ENCODE measurements around the gene ADARB1. TPM values are rescaled to one million over a fixed set of nuclear protein-coding genes. Genes with fewer than 3 reads are reported as not detected.

ADARB1 gene
- total and polyA plus RNA-seq, 2 donors, result 11.9 to 14.6 TPM

GRCh38 chr21:45084881-45085536 lies 10.6 kb downstream of the ADARB1 start:
- no peak overlapping the region for H3K27ac ChIP-seq (ENCODE audit: low read depth in 1 of 2, low read length in 1 of 2)
- DNase-seq (ENCODE audit: low read depth in 6 of 9, low spot score in 9 of 9), result no peak
- H3K4me1 ChIP-seq (ENCODE audit: control insufficient read depth in 2 of 2, insufficient read depth in 2 of 2, low read length in 2 of 2), result peaks cover 7 to 37% of the 10 kb centered on the region in 2 donors
- H3K4me3 ChIP-seq (ENCODE audit: low read length in 2 of 2), result no peak overlapping the region
- peaks cover 0 to 4% of the 10 kb centered on the region in 2 donors for H3K9me3 ChIP-seq (ENCODE audit: control insufficient read depth in 2 of 2, insufficient read depth in 1 of 2, low read length in 1 of 2)
- no peaks in the 10 kb centered on the region for H3K27me3 ChIP-seq (ENCODE audit: control insufficient read depth in 2 of 2, insufficient read depth in 1 of 2, low read length in 1 of 2)
- WGBS, result 95% methylated on average over 13 of the region's 13 CpGs
- H3K36me3 ChIP-seq (ENCODE audit: control insufficient read depth in 2 of 2, insufficient read depth in 2 of 2, low read length in 1 of 2), result no peaks in the 10 kb centered on the region

GRCh38 chr21:45085700-45086099 lies 11.3 kb downstream of the ADARB1 start:
- H3K9me3 ChIP-seq (ENCODE audit: control insufficient read depth in 2 of 2, insufficient read depth in 1 of 2, low read length in 1 of 2), result peaks cover 0 to 4% of the 10 kb centered on the region in 2 donors
- no peaks in the 10 kb centered on the region for H3K36me3 ChIP-seq (ENCODE audit: control insufficient read depth in 2 of 2, insufficient read depth in 2 of 2, low read length in 1 of 2)
- no peak for DNase-seq (ENCODE audit: low read depth in 6 of 9, low spot score in 9 of 9)
- WGBS, result 95% methylated on average over 6 of the region's 6 CpGs
- H3K4me3 ChIP-seq (ENCODE audit: low read length in 2 of 2), result no peak overlapping the region
- peaks cover 7 to 33% of the 10 kb centered on the region in 2 donors for H3K4me1 ChIP-seq (ENCODE audit: control insufficient read depth in 2 of 2, insufficient read depth in 2 of 2, low read length in 2 of 2)
- H3K27me3 ChIP-seq (ENCODE audit: control insufficient read depth in 2 of 2, insufficient read depth in 1 of 2, low read length in 1 of 2), result no peaks in the 10 kb centered on the region
- no peak overlapping the region for H3K27ac ChIP-seq (ENCODE audit: low read depth in 1 of 2, low read length in 1 of 2)

- Histone ChIP-seq H3K4me3 (ENCODE audit: low read length in 2 of 2) (no peak overlapping the region), H3K4me1 (ENCODE audit: control insufficient read depth in 2 of 2, insufficient read depth in 2 of 2, low read length in 2 of 2) (peaks cover 7 to 26% of the 10 kb centered on the region in 2 donors), H3K27ac (ENCODE audit: low read depth in 1 of 2, low read length in 1 of 2) (no peak overlapping the region), H3K27me3 (ENCODE audit: control insufficient read depth in 2 of 2, insufficient read depth in 1 of 2, low read length in 1 of 2) (no peaks in the 10 kb centered on the region), H3K9me3 (ENCODE audit: control insufficient read depth in 2 of 2, insufficient read depth in 1 of 2, low read length in 1 of 2) (peaks cover 0 to 4% of the 10 kb centered on the region in 2 donors), H3K36me3 (ENCODE audit: control insufficient read depth in 2 of 2, insufficient read depth in 2 of 2, low read length in 1 of 2) (no peaks in the 10 kb centered on the region)
- no peak for DNase-seq (ENCODE audit: low read depth in 6 of 9, low spot score in 9 of 9)
- 94% methylated on average over 15 of the region's 15 CpGs for WGBS
Observed at GRCh38 chr21:45086337-45086958, 12.1 kb downstream of the ADARB1 start.

GRCh38 chr21:45087022-45087823 lies 12.8 kb downstream of the ADARB1 start:
- Histone ChIP-seq H3K36me3 (ENCODE audit: control insufficient read depth in 2 of 2, insufficient read depth in 2 of 2, low read length in 1 of 2) (no peaks in the 10 kb centered on the region), H3K4me3 (ENCODE audit: low read length in 2 of 2) (no peak overlapping the region), H3K9me3 (ENCODE audit: control insufficient read depth in 2 of 2, insufficient read depth in 1 of 2, low read length in 1 of 2) (peaks cover 0 to 4% of the 10 kb centered on the region in 2 donors), H3K4me1 (ENCODE audit: control insufficient read depth in 2 of 2, insufficient read depth in 2 of 2, low read length in 2 of 2) (peaks cover 7 to 22% of the 10 kb centered on the region in 2 donors), H3K27ac (ENCODE audit: low read depth in 1 of 2, low read length in 1 of 2) (no peak overlapping the region), H3K27me3 (ENCODE audit: control insufficient read depth in 2 of 2, insufficient read depth in 1 of 2, low read length in 1 of 2) (no peaks in the 10 kb centered on the region)
- WGBS, result 50% methylated on average over 10 of the region's 10 CpGs
- DNase-seq (ENCODE audit: low read depth in 6 of 9, low spot score in 9 of 9), result peak in 1 of 9 donors; percentile 26

GRCh38 chr21:45088116-45088515 lies 13.7 kb downstream of the ADARB1 start:
- Histone ChIP-seq H3K4me3 (ENCODE audit: low read length in 2 of 2) (no peak overlapping the region), H3K36me3 (ENCODE audit: control insufficient read depth in 2 of 2, insufficient read depth in 2 of 2, low read length in 1 of 2) (no peaks in the 10 kb centered on the region), H3K9me3 (ENCODE audit: control insufficient read depth in 2 of 2, insufficient read depth in 1 of 2, low read length in 1 of 2) (peaks cover 0 to 4% of the 10 kb centered on the region in 2 donors), H3K4me1 (ENCODE audit: control insufficient read depth in 2 of 2, insufficient read depth in 2 of 2, low read length in 2 of 2) (peaks cover 7 to 24% of the 10 kb centered on the region in 2 donors), H3K27ac (ENCODE audit: low read depth in 1 of 2, low read length in 1 of 2) (no peak overlapping the region), H3K27me3 (ENCODE audit: control insufficient read depth in 2 of 2, insufficient read depth in 1 of 2, low read length in 1 of 2) (no peaks in the 10 kb centered on the region)
- DNase-seq (ENCODE audit: low read depth in 6 of 9, low spot score in 9 of 9), result no peak
- 97% methylated on average over 4 of the region's 4 CpGs for WGBS

- Histone ChIP-seq H3K4me3 (ENCODE audit: low read length in 2 of 2) (no peak overlapping the region), H3K4me1 (ENCODE audit: control insufficient read depth in 2 of 2, insufficient read depth in 2 of 2, low read length in 2 of 2) (peaks cover 7 to 29% of the 10 kb centered on the region in 2 donors), H3K27ac (ENCODE audit: low read depth in 1 of 2, low read length in 1 of 2) (no peak overlapping the region), H3K9me3 (ENCODE audit: control insufficient read depth in 2 of 2, insufficient read depth in 1 of 2, low read length in 1 of 2) (peaks cover 0 to 1% of the 10 kb centered on the region in 2 donors), H3K36me3 (ENCODE audit: control insufficient read depth in 2 of 2, insufficient read depth in 2 of 2, low read length in 1 of 2) (no peaks in the 10 kb centered on the region), H3K27me3 (ENCODE audit: control insufficient read depth in 2 of 2, insufficient read depth in 1 of 2, low read length in 1 of 2) (no peaks in the 10 kb centered on the region)
- 97% methylated on average over 8 of the region's 8 CpGs for WGBS
- DNase-seq (ENCODE audit: low read depth in 6 of 9, low spot score in 9 of 9), result no peak
Observed at GRCh38 chr21:45088729-45089128, 14.3 kb downstream of the ADARB1 start.

- Histone ChIP-seq H3K4me3 (ENCODE audit: low read length in 2 of 2) (no peak overlapping the region), H3K27ac (ENCODE audit: low read depth in 1 of 2, low read length in 1 of 2) (no peak overlapping the region), H3K27me3 (ENCODE audit: control insufficient read depth in 2 of 2, insufficient read depth in 1 of 2, low read length in 1 of 2) (no peaks in the 10 kb centered on the region), H3K9me3 (ENCODE audit: control insufficient read depth in 2 of 2, insufficient read depth in 1 of 2, low read length in 1 of 2) (no peaks in the 10 kb centered on the region), H3K36me3 (ENCODE audit: control insufficient read depth in 2 of 2, insufficient read depth in 2 of 2, low read length in 1 of 2) (no peaks in the 10 kb centered on the region), H3K4me1 (ENCODE audit: control insufficient read depth in 2 of 2, insufficient read depth in 2 of 2, low read length in 2 of 2) (peaks cover 4 to 29% of the 10 kb centered on the region in 2 donors)
- DNase-seq (ENCODE audit: low read depth in 6 of 9, low spot score in 9 of 9), result no peak
- WGBS, result 84% methylated on average over 4 of the region's 4 CpGs
Observed at GRCh38 chr21:45089964-45090363, 15.6 kb downstream of the ADARB1 start.

- no peak overlapping the region for H3K4me3 ChIP-seq (ENCODE audit: low read length in 2 of 2)
Observed at GRCh38 chr21:45090966-45091365, 16.6 kb downstream of the ADARB1 start.

More at GRCh38 chr21:45090966-45091365, 16.6 kb downstream of the ADARB1 start:
- peaks cover 4 to 24% of the 10 kb centered on the region in 2 donors for H3K4me1 ChIP-seq (ENCODE audit: control insufficient read depth in 2 of 2, insufficient read depth in 2 of 2, low read length in 2 of 2)
- no peaks in the 10 kb centered on the region for H3K36me3 ChIP-seq (ENCODE audit: control insufficient read depth in 2 of 2, insufficient read depth in 2 of 2, low read length in 1 of 2)
- DNase-seq (ENCODE audit: low read depth in 6 of 9, low spot score in 9 of 9), result no peak
- H3K27me3 ChIP-seq (ENCODE audit: control insufficient read depth in 2 of 2, insufficient read depth in 1 of 2, low read length in 1 of 2), result no peaks in the 10 kb centered on the region
- H3K27ac ChIP-seq (ENCODE audit: low read depth in 1 of 2, low read length in 1 of 2), result no peak overlapping the region
- WGBS, result 97% methylated on average over 4 of the region's 4 CpGs
- no peaks in the 10 kb centered on the region for H3K9me3 ChIP-seq (ENCODE audit: control insufficient read depth in 2 of 2, insufficient read depth in 1 of 2, low read length in 1 of 2)

Data from thymus (tissue), 11 donors.